Lung (tissue), 12 donors: Measurements from ENCODE around the gene MRTFB. TPM values are rescaled to one million over a fixed set of nuclear protein-coding genes. Genes with fewer than 3 reads are reported as not detected.

Source experiments
- ATAC-seq: fragments of 200-7000 bp; cut with Tn5 transposase; one replicate; pipeline ENCODE4 v1.9.1; 2020; ENCODE audit warnings: moderate number of reproducible peaks; ENCODE audit not compliant: insufficient read depth, low FRiP score
- DNase-seq, 3 donors: peaks; one replicate each; pipeline ENCODE4 v3.0.0-alpha.2; 2013 to 2017
- H3K27ac ChIP-seq, 2 donors: one replicate each; pipeline ENCODE4 v1.5.1; 2013; ENCODE audit warnings: mild to moderate bottlenecking in 2 of 2, moderate library complexity in 2 of 2, control low read depth in 1 of 2, inconsistent platforms in 1 of 2, low read depth in 1 of 2, low read length in 1 of 2
- H3K27me3 ChIP-seq, 3 donors: one replicate each; pipeline ENCODE4 v1.5.1; 2013; ENCODE audit warnings: low read length in 2 of 3; ENCODE audit not compliant: control insufficient read depth in 3 of 3, insufficient read depth in 3 of 3
- H3K36me3 ChIP-seq, 4 donors: one replicate each; pipeline ENCODE4 v1.5.1; 2013; ENCODE audit warnings: low read length in 4 of 4, mild to moderate bottlenecking in 1 of 4, moderate library complexity in 1 of 4; ENCODE audit not compliant: control insufficient read depth in 4 of 4, insufficient read depth in 4 of 4
- H3K4me1 ChIP-seq, 5 donors: one replicate each; pipeline ENCODE4 v1.5.1; 2013; ENCODE audit warnings: low read length in 5 of 5, mild to moderate bottlenecking in 2 of 5, moderate library complexity in 1 of 5; ENCODE audit not compliant: control insufficient read depth in 5 of 5, insufficient read depth in 5 of 5
- H3K4me3 ChIP-seq: one replicate; pipeline ENCODE4 v1.5.1; 2013; ENCODE audit warnings: mild to moderate bottlenecking, control low read depth, moderate library complexity
- H3K9ac ChIP-seq, 2 donors: one replicate each; pipeline ENCODE4 v1.5.1; 2013; ENCODE audit warnings: low read length in 2 of 2, control low read depth in 1 of 2; ENCODE audit not compliant: insufficient read depth in 1 of 2
- H3K9me3 ChIP-seq, 4 donors: one replicate each; pipeline ENCODE4 v1.5.1; 2013; ENCODE audit warnings: low read length in 3 of 4, mild to moderate bottlenecking in 1 of 4, moderate library complexity in 1 of 4; ENCODE audit not compliant: control insufficient read depth in 4 of 4, insufficient read depth in 3 of 4
- WGBS, 2 donors: extraction: QIAGEN DNeasy Blood & Tissue Kit; methylation state at CpG; one replicate each; pipeline ENCODE4 v1.1.7; 2013; 5-methylcytosine and 5-hydroxymethylcytosine counted together
- polyA plus RNA-seq, 2 donors: library from polyadenylated mRNA; stranded (reverse); fragments of 200-250 nt; gene quantifications; one replicate each; pipeline ENCODE4 v1.2.1, GENCODE V29; 2013
- total RNA-seq, 2 donors: library from RNA; depleted of rRNA in 1 of 2; stranded (reverse); fragments of >200 nt in 1 of 2; gene quantifications; one replicate each; pipeline ENCODE4 v1.2.1, GENCODE V29; 2014 to 2021
- TF ChIP-seq, protein P1 (sequence below): IDR thresholded peaks from 2 replicates; pipeline ENCODE4 v1.5.1; 2012; ENCODE audit warnings: mild to moderate bottlenecking; ENCODE audit errors: control extremely low read depth, extremely low read depth
- donor health status: control.
- donor health status: control.
- donor health status: Bipolar disorder and iron deficiency.
- donor health status: healthy.
- donor health status: DM: yes; HTN: yes; CAD: no.

MRTFB gene
- total and polyA plus RNA-seq, 4 donors = 8.8 to 50.9 (median 27.8) TPM

DNA sequence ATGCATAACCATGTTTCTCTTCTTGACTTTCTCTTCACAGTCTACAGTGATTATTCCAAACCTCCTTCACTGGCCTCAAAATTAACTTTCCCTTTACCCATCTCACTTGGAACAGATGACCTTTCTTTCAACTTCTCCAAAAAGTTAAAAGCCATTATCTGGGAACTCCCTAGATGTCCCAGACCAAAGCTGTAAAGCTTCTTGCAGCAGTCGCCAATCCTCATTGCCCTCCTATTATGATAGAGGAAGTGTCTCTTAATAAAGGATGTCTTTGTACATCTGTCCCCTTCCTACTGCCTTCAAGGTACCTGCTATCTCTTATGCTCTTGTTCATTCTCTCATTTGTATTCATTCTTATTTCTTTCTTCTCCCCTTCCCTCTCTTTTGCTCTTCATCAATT, 127.5 kb downstream of the MRTFB start:
- no peak overlapping the region for H3K9ac ChIP-seq
- H3K27me3 ChIP-seq = no peaks in the 10 kb centered on the region
- 16 to 65% methylated on average over 1 of the region's 1 CpG for WGBS, 2 donors
- no peak for ATAC-seq
- no peak for DNase-seq
- no peak overlapping the region for H3K27ac ChIP-seq
- peaks cover 0 to 4% (median 1%) of the 10 kb centered on the region in 4 donors for H3K36me3 ChIP-seq
- no peaks in the 10 kb centered on the region for H3K9me3 ChIP-seq
- TF ChIP-seq, protein P1, sequence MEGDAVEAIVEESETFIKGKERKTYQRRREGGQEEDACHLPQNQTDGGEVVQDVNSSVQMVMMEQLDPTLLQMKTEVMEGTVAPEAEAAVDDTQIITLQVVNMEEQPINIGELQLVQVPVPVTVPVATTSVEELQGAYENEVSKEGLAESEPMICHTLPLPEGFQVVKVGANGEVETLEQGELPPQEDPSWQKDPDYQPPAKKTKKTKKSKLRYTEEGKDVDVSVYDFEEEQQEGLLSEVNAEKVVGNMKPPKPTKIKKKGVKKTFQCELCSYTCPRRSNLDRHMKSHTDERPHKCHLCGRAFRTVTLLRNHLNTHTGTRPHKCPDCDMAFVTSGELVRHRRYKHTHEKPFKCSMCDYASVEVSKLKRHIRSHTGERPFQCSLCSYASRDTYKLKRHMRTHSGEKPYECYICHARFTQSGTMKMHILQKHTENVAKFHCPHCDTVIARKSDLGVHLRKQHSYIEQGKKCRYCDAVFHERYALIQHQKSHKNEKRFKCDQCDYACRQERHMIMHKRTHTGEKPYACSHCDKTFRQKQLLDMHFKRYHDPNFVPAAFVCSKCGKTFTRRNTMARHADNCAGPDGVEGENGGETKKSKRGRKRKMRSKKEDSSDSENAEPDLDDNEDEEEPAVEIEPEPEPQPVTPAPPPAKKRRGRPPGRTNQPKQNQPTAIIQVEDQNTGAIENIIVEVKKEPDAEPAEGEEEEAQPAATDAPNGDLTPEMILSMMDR = no peak
- H3K4me1 ChIP-seq = peaks cover 4 to 11% (median 5%) of the 10 kb centered on the region in 5 donors
- no peak overlapping the region for H3K4me3 ChIP-seq

DNA sequence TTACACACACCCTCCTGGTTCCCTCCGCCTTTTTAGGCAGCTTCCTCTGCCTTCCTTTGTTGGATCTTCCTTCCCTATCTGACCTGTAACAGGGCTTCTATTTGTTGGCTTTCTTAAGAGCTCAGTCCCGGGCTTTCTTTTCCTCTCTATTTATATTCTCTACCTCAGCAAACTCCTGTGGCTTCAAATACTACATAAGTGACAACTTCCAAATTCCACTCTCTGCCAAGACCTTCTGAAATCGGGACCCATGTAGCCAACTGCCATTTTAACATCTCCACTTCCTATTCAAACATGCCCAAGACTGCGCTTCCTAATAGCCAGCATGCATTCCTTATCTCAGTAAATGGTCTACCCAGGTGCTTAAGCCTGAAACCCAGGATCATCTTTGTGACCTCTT, 128.1 kb downstream of the MRTFB start:
- peaks cover 0 to 4% (median 1%) of the 10 kb centered on the region in 4 donors for H3K36me3 ChIP-seq
- no peak for ATAC-seq
- TF ChIP-seq, protein P1 = no peak
- no peak for DNase-seq
- no peak overlapping the region for H3K9ac ChIP-seq
- H3K27me3 ChIP-seq = no peaks in the 10 kb centered on the region
- H3K27ac ChIP-seq = no peak overlapping the region
- H3K4me3 ChIP-seq = no peak overlapping the region
- 67 to 68% methylated on average over 4 of the region's 4 CpGs for whole genome bisulfite sequencing, 2 donors
- peaks cover 4 to 11% (median 8%) of the 10 kb centered on the region in 5 donors for H3K4me1 ChIP-seq
- no peaks in the 10 kb centered on the region for H3K9me3 ChIP-seq

DNA sequence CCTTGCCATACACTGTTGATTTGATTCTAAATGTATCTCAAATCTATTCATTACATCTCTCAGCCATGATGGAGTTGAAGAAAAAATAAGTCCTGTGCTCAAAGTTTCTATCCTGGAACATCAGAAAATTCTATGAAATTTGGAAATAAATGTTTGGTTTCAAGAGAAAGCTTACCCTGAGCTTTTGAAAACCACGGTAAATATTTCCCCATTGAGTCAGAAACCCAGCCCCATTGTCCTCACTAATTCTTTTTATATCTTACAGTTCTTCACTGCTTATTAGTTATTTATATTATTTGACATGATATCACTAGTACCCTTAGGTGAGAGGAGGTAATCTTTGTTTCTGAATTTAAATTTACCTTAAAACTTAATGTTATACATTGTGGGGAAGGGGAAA, 128.5 kb downstream of the MRTFB start:
- Histone ChIP-seq H3K9ac (no peak overlapping the region), H3K27ac (no peak overlapping the region), H3K4me3 (no peak overlapping the region), H3K9me3 (no peaks in the 10 kb centered on the region), H3K36me3 (peaks cover 0 to 4% (median 1%) of the 10 kb centered on the region in 4 donors), H3K4me1 (peaks cover 4 to 11% (median 8%) of the 10 kb centered on the region in 5 donors), H3K27me3 (no peaks in the 10 kb centered on the region)
- TF ChIP-seq, protein P1 = no peak
- no peak for DNase-seq
- 93 to 94% methylated on average over 1 of the region's 1 CpG for WGBS, 2 donors
- ATAC-seq = no peak

DNA sequence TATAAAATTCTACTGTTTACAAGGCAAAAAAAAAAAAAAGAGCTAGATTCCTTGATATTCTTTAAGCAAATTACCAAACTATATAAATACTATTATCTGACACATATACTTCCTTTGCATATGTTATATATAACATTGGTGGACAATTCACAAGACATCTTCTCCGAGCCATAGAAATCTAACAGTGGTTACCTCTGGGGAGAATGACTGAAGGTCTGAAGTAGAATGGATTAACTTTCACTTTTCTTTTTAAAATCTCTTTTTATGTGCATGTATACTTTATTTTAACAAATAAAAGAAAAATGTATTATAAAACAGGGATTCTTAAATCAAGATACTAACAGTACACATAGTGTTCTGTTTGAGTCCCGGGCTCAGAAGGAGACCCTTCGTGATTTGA, 131.0 kb downstream of the MRTFB start:
- 63 to 80% methylated on average over 3 of the region's 3 CpGs for WGBS, 2 donors
- no peaks in the 10 kb centered on the region for H3K27me3 ChIP-seq
- TF ChIP-seq, protein P1 = no peak
- H3K36me3 ChIP-seq = peaks cover 0 to 6% (median 1%) of the 10 kb centered on the region in 4 donors
- H3K9me3 ChIP-seq = no peaks in the 10 kb centered on the region
- DNase-seq = no peak
- H3K4me1 ChIP-seq = peaks cover 4 to 12% (median 8%) of the 10 kb centered on the region in 5 donors
- no peak for ATAC-seq
- no peak overlapping the region for H3K9ac ChIP-seq
- H3K27ac ChIP-seq = no peak overlapping the region
- H3K4me3 ChIP-seq = no peak overlapping the region
